ENCODE measurements around the gene FMN2.

FMN2 gene

GRCh38 chr1:240503558-240503957 lies 411.9 kb downstream of the FMN2 start:
- no peak for DNase-seq

DNA sequence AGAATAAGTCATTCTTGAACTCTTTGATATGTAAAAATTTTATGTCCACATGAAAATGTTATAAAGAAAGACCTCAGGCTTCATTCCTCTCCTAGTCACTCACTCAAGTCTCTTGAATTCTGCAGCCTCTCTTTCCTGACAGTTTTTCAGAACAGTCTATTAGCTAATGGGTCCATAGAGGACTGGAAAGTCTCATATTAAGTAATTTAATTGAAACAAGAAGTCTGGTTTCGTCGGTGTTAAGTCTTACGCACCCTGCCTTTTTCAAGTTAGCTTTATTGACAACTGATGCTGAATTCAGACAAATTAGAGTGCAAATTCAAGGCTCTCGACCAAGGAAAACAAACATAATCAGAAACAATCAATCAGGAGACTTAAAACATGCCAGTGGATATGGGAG lies 414.5 kb downstream of the FMN2 start:
- DNase-seq = no peak

GRCh38 chr1:240508201-240508600 lies 416.5 kb downstream of the FMN2 start:
- no peak for DNase-seq

GRCh38 chr1:240508950-240509349 lies 417.3 kb downstream of the FMN2 start:
- DNase-seq = no peak

DNA sequence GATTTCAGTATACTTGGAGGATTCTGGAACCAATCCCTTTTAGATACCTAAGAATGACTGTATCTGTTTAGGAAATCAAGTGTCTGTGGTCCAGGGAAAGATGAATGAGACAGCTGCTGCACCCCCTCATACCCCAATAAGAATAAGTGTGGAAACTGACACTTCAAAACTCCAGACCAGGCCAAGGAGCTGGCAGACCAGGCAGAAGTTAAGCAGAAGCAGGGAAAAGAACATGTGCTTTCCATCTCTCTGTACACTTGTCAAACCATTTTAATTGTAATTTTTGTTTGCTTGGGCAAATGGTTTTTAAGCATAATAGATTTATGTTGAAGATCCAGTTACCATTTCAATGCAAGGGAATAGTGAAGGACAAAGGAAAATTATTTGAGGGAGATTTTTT lies 420.1 kb downstream of the FMN2 start:
- DNase-seq = no peak

DNA sequence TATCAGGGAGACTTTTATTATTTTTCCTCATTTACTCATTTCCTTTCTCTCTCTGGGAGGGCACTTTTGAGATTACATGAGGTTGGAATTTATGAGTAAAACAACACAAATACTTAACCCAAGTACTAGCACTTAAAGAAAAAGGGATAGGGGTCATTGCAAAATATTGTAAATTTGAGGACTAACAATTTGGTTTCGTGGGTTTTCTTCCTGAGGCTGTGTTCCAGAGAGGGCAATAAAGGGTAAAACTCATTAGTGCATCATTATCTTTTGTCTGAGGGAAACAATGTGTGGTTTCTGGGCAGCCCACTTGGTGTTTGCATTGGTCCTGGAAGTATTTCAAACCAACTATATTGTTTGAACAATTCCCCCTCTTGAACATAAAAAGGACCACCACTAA lies 423.8 kb downstream of the FMN2 start:
- no peak for DNase-seq

DNA sequence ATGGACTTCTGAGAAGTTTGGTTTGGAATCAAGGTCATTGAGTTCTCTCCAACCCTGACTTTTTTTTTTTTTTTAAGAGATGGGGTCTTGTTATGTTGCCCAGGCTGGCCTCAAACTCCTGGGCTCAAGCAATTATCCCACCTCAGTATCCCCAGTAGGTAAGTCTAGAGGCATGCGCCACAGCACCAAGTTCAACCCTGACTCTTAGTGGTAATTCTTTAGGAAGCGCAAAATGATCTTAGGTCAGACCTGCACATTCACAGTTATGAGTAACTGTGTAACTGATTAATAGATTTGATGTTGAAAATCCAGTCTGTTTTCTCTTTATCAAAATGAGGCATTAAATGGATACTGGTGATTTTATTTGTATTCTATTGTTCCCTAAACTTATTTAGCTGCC lies 424.4 kb downstream of the FMN2 start:
- no peak for DNase-seq

GRCh38 chr1:240517891-240518290 lies 426.2 kb downstream of the FMN2 start:
- no peak for DNase-seq

- no peak for DNase-seq
Measured at GRCh38 chr1:240522122-240522822, 430.6 kb downstream of the FMN2 start.

DNA sequence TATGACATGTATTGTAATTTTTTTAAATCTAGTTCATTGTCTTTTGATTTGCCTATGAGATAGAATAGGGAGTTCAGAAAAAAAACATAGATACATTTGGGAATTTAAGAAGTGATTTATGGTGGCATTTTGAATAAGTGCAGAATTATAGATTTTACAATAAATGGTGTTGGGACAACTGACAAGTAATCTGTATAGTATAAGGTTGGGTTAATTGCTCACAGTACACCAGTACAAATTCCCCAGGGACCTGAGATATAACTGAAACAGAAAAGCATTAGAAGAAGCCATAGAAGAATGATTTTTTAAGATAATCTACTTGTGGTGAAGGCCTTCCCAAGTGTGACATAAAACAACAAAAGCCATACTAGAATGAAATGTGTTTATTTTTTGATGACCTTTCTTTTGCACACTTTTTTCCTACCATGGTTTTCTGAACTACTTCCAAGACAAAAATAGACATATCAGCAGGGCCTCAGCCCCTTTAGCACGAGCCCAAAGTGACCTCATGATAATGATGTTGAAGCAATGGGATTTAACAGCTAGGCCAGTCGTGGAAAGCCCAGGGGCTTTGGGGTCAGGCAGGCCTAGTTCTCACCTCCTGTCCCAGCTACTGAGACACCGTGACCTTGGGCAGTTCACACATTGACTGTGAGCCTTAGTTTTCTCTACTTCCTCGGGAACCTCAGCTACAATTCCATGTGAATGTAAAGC lies 432.8 kb downstream of the FMN2 start:
- DNase-seq = no peak

Measured in CD4-positive, alpha-beta T cell treated with Interferon alpha-2 for 1 hour (primary cell).